GM19438 (cell line): Measurements from ENCODE around the gene PARVA.

Experiments
- ATAC-seq: cut with Tn5 transposase; IDR thresholded peaks from one replicate; pipeline ENCODE4 v1.9.1; 2021; ENCODE audit warnings: low read depth; ENCODE audit not compliant: unreplicated experiment

PARVA gene

GRCh38 chr11:12543596-12544415 is 166.4 kb downstream of the PARVA start:
- no peak for ATAC-seq

GRCh38 chr11:12544986-12545775 is 167.8 kb downstream of the PARVA start:
- ATAC-seq = no peak

- no peak for ATAC-seq
Observed at GRCh38 chr11:12546122-12546521, 168.8 kb downstream of the PARVA start.

GRCh38 chr11:12546660-12547059 is 169.3 kb downstream of the PARVA start:
- no peak for ATAC-seq

GRCh38 chr11:12547953-12548650 is 170.7 kb downstream of the PARVA start:
- no peak for ATAC-seq

GRCh38 chr11:12552692-12553091 is 175.3 kb downstream of the PARVA start:
- no peak for ATAC-seq

- ATAC-seq = no peak
Observed at GRCh38 chr11:12554122-12554521, 176.8 kb downstream of the PARVA start.

- ATAC-seq = no peak
Observed at GRCh38 chr11:12556155-12556554, 178.8 kb downstream of the PARVA start.

- ATAC-seq = no peak
Observed at GRCh38 chr11:12556788-12557384, 179.5 kb downstream of the PARVA start.

- ATAC-seq = no peak
Observed at GRCh38 chr11:12559011-12559410, 181.6 kb downstream of the PARVA start.

GRCh38 chr11:12560362-12560761 is 183.0 kb downstream of the PARVA start:
- ATAC-seq = no peak

- ATAC-seq = no peak
Observed at GRCh38 chr11:12560861-12561260, 183.5 kb downstream of the PARVA start.

GRCh38 chr11:12564012-12564411 is 186.6 kb downstream of the PARVA start:
- ATAC-seq = no peak

GRCh38 chr11:12565406-12565805 is 188.0 kb downstream of the PARVA start:
- no peak for ATAC-seq

- ATAC-seq = no peak
Observed at GRCh38 chr11:12567746-12568460, 190.5 kb downstream of the PARVA start.

GRCh38 chr11:12569499-12570425 is 192.4 kb downstream of the PARVA start:
- ATAC-seq = no peak

GRCh38 chr11:12573707-12574485 is 196.5 kb downstream of the PARVA start:
- no peak for ATAC-seq
